Measurements from ENCODE around the gene FILIP1L.

GRCh38 chr3:99981138-99981537 is 133.2 kb downstream of the FILIP1L start:
- no peak for TF ChIP-seq POLR2AphosphoS5 (IDR thresholded peaks at IDR 0.05)
- TF ChIP-seq POLR2A (IDR thresholded peaks at IDR 0.05) = no peak
- TF ChIP-seq, protein P1, sequence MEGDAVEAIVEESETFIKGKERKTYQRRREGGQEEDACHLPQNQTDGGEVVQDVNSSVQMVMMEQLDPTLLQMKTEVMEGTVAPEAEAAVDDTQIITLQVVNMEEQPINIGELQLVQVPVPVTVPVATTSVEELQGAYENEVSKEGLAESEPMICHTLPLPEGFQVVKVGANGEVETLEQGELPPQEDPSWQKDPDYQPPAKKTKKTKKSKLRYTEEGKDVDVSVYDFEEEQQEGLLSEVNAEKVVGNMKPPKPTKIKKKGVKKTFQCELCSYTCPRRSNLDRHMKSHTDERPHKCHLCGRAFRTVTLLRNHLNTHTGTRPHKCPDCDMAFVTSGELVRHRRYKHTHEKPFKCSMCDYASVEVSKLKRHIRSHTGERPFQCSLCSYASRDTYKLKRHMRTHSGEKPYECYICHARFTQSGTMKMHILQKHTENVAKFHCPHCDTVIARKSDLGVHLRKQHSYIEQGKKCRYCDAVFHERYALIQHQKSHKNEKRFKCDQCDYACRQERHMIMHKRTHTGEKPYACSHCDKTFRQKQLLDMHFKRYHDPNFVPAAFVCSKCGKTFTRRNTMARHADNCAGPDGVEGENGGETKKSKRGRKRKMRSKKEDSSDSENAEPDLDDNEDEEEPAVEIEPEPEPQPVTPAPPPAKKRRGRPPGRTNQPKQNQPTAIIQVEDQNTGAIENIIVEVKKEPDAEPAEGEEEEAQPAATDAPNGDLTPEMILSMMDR (IDR thresholded peaks at IDR 0.05) = no peak
